Vagina (tissue), 2 donors: ENCODE data around the gene RUNX2.

ENCODE experiments used
- CTCF ChIP-seq, 3 experiments: fragments of 450-650 bp in 2 of 3; fragments of 200-600 bp in 1 of 3; sonication (generic) in 1 of 3; IDR thresholded peaks; one replicate each; pipeline ENCODE4 v1.5.1; 2017 to 2019; ENCODE audit warnings: antibody characterized with exemption in 3 of 3, mild to moderate bottlenecking in 2 of 3, moderate library complexity in 2 of 3
- POLR2AphosphoS5 ChIP-seq, 2 donors: sonication (generic); formaldehyde crosslinking; IDR thresholded peaks; one replicate each; pipeline ENCODE4 v1.9.0; 2017; ENCODE audit warnings: antibody characterized with exemption in 2 of 2, mild to moderate bottlenecking in 2 of 2, low read depth in 1 of 2; ENCODE audit not compliant: insufficient read depth in 1 of 2

DNA sequence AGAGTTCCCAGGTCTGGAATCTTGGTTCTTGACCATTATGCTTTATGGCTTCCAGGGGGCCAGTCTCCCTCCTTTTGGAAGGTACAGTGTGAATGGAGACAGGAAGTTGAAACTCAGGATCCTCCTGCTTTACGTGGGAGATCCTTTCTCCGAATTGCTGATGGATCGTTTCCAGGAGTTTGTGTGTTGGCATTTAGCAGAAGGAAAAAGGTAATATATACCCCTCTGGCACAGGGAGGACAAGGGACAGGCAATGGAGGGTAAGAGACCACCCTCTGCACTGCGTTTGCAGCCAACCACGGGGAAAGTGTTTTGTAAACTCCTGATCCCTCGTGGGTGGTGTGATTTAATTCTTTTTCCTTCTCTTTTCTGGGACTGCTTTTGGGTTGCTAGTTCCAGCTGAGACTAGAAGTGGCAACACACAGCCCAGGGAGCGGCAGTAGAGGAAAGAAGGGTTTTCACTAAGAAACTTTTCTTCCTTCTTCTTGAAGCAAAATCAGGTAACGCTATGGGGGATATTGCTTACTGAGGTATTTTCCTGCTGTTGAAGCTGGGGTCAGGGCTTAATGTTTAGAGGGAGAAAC, 307.2 kb downstream of the RUNX2 start:
- TF ChIP-seq CTCF (IDR thresholded peaks at IDR 0.05) (no peak), POLR2AphosphoS5 (IDR thresholded peaks at IDR 0.05; ENCODE audit: insufficient read depth in 1 of 2, low read depth in 1 of 2) (no peak)
